Body of pancreas (tissue), 4 donors: ENCODE data around the gene POLA2.

ENCODE experiments used
- POLR2A ChIP-seq, 3 donors: fragments of 450-650 bp; IDR thresholded peaks; one replicate each; pipeline ENCODE4 v1.6.1; 2016; ENCODE audit warnings: antibody characterized with exemption in 3 of 3, mild to moderate bottlenecking in 2 of 3
- TF ChIP-seq, protein P1 (sequence below), 7 experiments: fragments of 450-650 bp in 4 of 7; fragments of 200-600 bp in 3 of 7; sonication (generic) in 3 of 7; IDR thresholded peaks; one replicate each; pipeline ENCODE4 v1.5.1; 2016 to 2019; ENCODE audit warnings: antibody characterized with exemption in 7 of 7

DNA sequence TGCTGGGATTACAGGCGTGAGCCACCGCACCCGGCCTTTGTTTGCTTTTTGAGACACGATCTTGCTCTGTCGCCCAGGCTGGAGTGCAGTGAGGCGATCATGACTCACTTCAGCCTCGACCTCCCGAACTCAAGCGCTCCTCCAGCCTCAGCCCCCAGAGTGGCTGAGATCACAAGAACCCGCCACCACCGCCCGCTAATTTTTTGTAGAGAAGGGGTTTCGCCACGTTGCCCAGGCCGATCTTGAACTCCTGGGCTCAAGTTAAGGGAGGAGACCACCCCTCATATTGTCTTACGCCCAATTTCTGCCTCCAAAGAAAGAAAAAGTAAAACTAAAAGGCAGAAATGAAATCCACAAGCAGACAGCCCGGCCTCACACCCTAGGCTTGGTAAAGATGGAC is 1.5 kb upstream of the POLA2 start:
- TF ChIP-seq, protein P1, sequence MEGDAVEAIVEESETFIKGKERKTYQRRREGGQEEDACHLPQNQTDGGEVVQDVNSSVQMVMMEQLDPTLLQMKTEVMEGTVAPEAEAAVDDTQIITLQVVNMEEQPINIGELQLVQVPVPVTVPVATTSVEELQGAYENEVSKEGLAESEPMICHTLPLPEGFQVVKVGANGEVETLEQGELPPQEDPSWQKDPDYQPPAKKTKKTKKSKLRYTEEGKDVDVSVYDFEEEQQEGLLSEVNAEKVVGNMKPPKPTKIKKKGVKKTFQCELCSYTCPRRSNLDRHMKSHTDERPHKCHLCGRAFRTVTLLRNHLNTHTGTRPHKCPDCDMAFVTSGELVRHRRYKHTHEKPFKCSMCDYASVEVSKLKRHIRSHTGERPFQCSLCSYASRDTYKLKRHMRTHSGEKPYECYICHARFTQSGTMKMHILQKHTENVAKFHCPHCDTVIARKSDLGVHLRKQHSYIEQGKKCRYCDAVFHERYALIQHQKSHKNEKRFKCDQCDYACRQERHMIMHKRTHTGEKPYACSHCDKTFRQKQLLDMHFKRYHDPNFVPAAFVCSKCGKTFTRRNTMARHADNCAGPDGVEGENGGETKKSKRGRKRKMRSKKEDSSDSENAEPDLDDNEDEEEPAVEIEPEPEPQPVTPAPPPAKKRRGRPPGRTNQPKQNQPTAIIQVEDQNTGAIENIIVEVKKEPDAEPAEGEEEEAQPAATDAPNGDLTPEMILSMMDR (IDR thresholded peaks at IDR 0.05), result no peak
- no peak for TF ChIP-seq POLR2A (IDR thresholded peaks at IDR 0.05)
